GM12865 (cell line): ENCODE data around the gene RNLS.

Source experiments
- DNase-seq: peaks from one replicate; pipeline ENCODE4 v3.0.0; 2010; ENCODE audit warnings: low read depth
- H3K4me3 ChIP-seq: 2 replicates; pipeline ENCODE4 v1.5.1; 2011; ENCODE audit warnings: mild to moderate bottlenecking, low read depth, low read length, control low read depth
- TF ChIP-seq, protein P1 (sequence below): IDR thresholded peaks from 2 replicates; pipeline ENCODE4 v1.5.1; 2011; ENCODE audit warnings: low read length, control low read depth, low read depth, inconsistent platforms; ENCODE audit not compliant: insufficient read depth; ENCODE audit errors: missing control alignments

The RNLS gene

DNA sequence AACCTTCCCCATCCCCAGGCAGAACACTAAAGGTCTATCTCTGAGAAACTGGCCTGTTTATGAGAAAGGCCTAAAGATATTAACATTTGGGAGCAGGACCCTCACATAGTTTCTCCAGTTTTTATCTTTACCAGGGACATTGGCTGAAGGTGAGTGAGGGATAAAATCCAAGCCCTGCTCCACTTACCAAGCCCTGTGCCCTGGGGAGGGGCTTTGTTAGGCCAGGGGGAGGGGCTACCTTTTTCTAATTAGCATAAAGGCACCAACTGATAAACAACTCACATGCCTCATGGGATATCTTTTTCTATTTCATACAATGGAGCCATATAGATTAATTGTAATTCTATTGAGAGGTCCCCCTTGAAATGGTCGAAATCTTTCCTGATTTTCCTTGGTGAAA, 55.9 kb downstream of the RNLS start:
- TF ChIP-seq, protein P1, sequence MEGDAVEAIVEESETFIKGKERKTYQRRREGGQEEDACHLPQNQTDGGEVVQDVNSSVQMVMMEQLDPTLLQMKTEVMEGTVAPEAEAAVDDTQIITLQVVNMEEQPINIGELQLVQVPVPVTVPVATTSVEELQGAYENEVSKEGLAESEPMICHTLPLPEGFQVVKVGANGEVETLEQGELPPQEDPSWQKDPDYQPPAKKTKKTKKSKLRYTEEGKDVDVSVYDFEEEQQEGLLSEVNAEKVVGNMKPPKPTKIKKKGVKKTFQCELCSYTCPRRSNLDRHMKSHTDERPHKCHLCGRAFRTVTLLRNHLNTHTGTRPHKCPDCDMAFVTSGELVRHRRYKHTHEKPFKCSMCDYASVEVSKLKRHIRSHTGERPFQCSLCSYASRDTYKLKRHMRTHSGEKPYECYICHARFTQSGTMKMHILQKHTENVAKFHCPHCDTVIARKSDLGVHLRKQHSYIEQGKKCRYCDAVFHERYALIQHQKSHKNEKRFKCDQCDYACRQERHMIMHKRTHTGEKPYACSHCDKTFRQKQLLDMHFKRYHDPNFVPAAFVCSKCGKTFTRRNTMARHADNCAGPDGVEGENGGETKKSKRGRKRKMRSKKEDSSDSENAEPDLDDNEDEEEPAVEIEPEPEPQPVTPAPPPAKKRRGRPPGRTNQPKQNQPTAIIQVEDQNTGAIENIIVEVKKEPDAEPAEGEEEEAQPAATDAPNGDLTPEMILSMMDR, result no peak
- no peak overlapping the region for H3K4me3 ChIP-seq
- DNase-seq, result no peak

DNA sequence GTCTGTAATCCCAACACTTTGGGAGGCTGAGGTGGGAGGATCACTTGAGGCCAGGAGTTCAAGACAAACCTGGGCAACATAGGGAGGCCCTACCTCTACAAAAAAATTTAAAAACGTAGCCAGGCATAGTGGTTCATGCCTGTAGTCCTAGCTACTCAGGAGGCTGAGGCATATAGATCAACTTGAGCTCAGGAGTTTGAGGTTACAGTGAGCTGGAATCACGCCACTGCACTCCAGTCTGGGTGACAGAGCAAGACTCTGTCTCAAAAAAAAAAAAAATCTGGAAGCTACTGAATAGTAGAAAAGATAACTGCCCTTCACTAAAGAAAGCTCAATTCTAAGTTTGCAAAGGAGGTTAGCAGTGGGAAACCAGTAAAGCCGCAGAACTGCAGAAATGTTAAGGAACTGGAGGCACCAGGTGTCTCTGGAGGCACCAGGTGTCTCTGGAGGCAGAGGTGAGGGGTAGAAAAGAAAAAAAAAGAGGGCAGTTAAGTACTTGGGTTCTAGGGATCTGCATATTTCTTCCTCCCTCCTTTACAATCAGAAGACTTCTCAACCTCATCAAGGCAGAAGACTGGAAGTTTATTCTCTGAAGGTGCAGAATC, 56.5 kb downstream of the RNLS start:
- no peak for DNase-seq
- TF ChIP-seq, protein P1, result no peak
- H3K4me3 ChIP-seq, result no peak overlapping the region

- no peak overlapping the region for H3K4me3 ChIP-seq
- DNase-seq, result no peak
- TF ChIP-seq, protein P1, result no peak
Observed at GRCh38 chr10:88525371-88526069, 57.6 kb downstream of the RNLS start.

DNA sequence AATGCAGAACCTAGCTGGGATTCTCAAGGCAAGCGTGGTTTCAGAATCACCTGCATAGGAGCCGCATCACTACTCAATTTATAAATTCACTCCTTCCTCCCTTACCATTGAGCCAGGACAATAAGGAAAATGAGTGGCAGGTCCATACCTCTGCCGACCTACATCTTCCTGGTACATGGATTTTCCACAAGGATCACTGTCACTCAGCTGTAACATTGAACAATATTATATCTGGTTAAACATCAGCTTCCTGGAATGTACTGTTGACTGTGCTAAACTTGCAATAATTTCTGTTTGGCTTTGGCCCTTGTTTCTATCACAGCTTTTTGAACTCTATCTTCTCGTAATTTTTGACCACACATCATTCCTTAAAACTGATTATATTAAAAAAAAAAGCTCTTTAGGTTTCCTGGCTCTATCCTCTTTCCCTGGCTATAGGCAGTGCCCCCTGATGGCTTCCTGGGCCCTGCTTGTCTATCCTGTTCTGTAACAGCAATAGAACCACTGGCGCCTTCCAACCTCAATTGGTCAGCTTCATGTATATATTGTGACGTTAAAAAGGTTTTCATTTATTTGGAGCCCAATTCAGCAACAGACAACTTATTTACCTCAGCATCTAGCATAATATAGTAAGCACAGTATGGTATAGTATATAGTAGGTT, 59.2 kb downstream of the RNLS start:
- H3K4me3 ChIP-seq, result no peak overlapping the region

GRCh38 chr10:88522715-88523114, 60.4 kb downstream of the RNLS start:
- H3K4me3 ChIP-seq, result no peak overlapping the region
- TF ChIP-seq, protein P1, result no peak
- DNase-seq, result no peak

More for the DNA sequence above, 59.2 kb downstream of the RNLS start:
- DNase-seq, result no peak
- TF ChIP-seq, protein P1, result no peak

- no peak overlapping the region for H3K4me3 ChIP-seq
- DNase-seq, result no peak
- TF ChIP-seq, protein P1, result no peak
Observed at GRCh38 chr10:88521791-88522190, 61.3 kb downstream of the RNLS start.
